OCI-LY7 (cell line): ENCODE measurements around the gene CDKN1A. TPM values are rescaled to one million over a fixed set of nuclear protein-coding genes. Genes with fewer than 3 reads are reported as not detected.

Experiments used
- BruUV-seq: library from RNA; stranded (reverse); fragments of 400-500 nt; replicated peaks from 2 replicates; lab custom pipeline; 2021; lab: Mats Ljungman, UMichigan
- CTCF ChIA-PET: fragments of 300-600 bp; sonication (Branson Sonifier 250); formaldehyde crosslinking; loops from one replicate; lab custom pipeline; 2022; ENCODE audit warnings: antibody characterized with exemption; ENCODE audit not compliant: unreplicated experiment; lab: Charles Lee
- POLR2A ChIA-PET: fragments of 300-600 bp; sonication (Branson Sonifier 250); formaldehyde crosslinking; loops from one replicate; lab custom pipeline; 2022; ENCODE audit warnings: antibody characterized with exemption; lab: Charles Lee
- DNase-seq: peaks from one replicate; pipeline ENCODE4 v3.0.0-alpha.2; 2015; ENCODE audit warnings: low spot score
- H2AFZ ChIP-seq: fragments of 200-600 bp; sonication (generic), shearing (Covaris generic); 2 replicates; pipeline ENCODE4 v1.6.1; 2014; ENCODE audit warnings: mild to moderate bottlenecking, antibody characterized with exemption, low read length, moderate library complexity
- H3K27ac ChIP-seq: fragments of 200-600 bp; sonication (generic); 2 replicates; pipeline ENCODE4 v1.5.1; 2014; ENCODE audit warnings: mixed run types, low read depth, mild to moderate bottlenecking, moderate library complexity, low read length, inconsistent platforms; ENCODE audit not compliant: poor library complexity, severe bottlenecking
- H3K36me3 ChIP-seq: fragments of 200-600 bp; sonication (generic); 2 replicates; pipeline ENCODE4 v1.6.1; 2014; ENCODE audit warnings: mild to moderate bottlenecking, antibody characterized with exemption, low read length, moderate library complexity, mixed read lengths; ENCODE audit not compliant: insufficient read depth
- H3K4me1 ChIP-seq: fragments of 200-600 bp; sonication (generic); 2 replicates; pipeline ENCODE4 v1.5.1; 2014; ENCODE audit warnings: mild to moderate bottlenecking, low read length; ENCODE audit not compliant: insufficient read depth, poor library complexity, severe bottlenecking
- H3K4me2 ChIP-seq: fragments of 200-600 bp; sonication (generic); 2 replicates; pipeline ENCODE4 v1.6.1; 2014; ENCODE audit warnings: mild to moderate bottlenecking, low read length
- H3K4me3 ChIP-seq: fragments of 200-600 bp; sonication (generic); 2 replicates; pipeline ENCODE4 v1.5.1; 2014; ENCODE audit warnings: mild to moderate bottlenecking, low read depth, low read length; ENCODE audit not compliant: poor library complexity, severe bottlenecking
- H3K79me2 ChIP-seq: fragments of 200-600 bp; sonication (generic); 2 replicates; pipeline ENCODE4 v1.6.1; 2016; ENCODE audit warnings: low read depth, mild to moderate bottlenecking, low read length, moderate library complexity, mixed read lengths; ENCODE audit not compliant: insufficient read depth
- H3K9me2 ChIP-seq: fragments of 200-600 bp; sonication (generic); 2 replicates; pipeline ENCODE4 v1.6.1; 2016; ENCODE audit warnings: mild to moderate bottlenecking, low read length, mixed read lengths; ENCODE audit not compliant: insufficient read depth
- H3K9me3 ChIP-seq: fragments of 200-600 bp; sonication (generic); 2 replicates; pipeline ENCODE4 v1.6.1; 2014; ENCODE audit warnings: mild to moderate bottlenecking, mixed run types, low read length, mixed read lengths
- H4K20me1 ChIP-seq: fragments of 200-600 bp; sonication (generic); 2 replicates; pipeline ENCODE4 v1.6.1; 2014; ENCODE audit warnings: mild to moderate bottlenecking, antibody characterized with exemption, low read length, moderate library complexity, mixed read lengths; ENCODE audit not compliant: insufficient read depth
- CTCF ChIP-seq: fragments of 200-600 bp; sonication (generic); conservative IDR thresholded peaks from 2 replicates; pipeline ENCODE4 v1.5.1; 2014; ENCODE audit warnings: mild to moderate bottlenecking, antibody characterized with exemption, low read length, moderate library complexity, mixed read lengths
- EZH2phosphoT487 ChIP-seq: fragments of 200-600 bp; sonication (generic); IDR thresholded peaks from 2 replicates; pipeline ENCODE4 v1.6.1; 2018; ENCODE audit warnings: low read depth, borderline replicate concordance, mild to moderate bottlenecking, mixed run types, antibody characterized with exemption, low read length, moderate library complexity, mixed read lengths
- intact Hi-C: fragments of 100-400 bp; cut with micrococcal nuclease; formaldehyde crosslinking; loops from one replicate; pipeline ENCODE4 v1.10.0; 2022; ENCODE audit not compliant: unreplicated experiment
- total RNA-seq, 2 experiments: library from RNA; depleted of rRNA in 1 of 2; stranded (reverse); fragments of >200 nt in 1 of 2; shearing (Covaris generic) in 1 of 2; gene quantifications; 2 replicates each; pipeline ENCODE4 v1.2.3, GENCODE V29; 2014 to 2022

CDKN1A gene
- total RNA-seq, 2 experiments from 2014 or later: 0.13 to 1.3 TPM

- Histone ChIP-seq H2AFZ (no peak overlapping the region), H3K36me3 (no peaks in the 10 kb centered on the region), H4K20me1 (no peaks in the 10 kb centered on the region; the same call in 1 of the 2 replicates), H3K9me3 (no peaks in the 10 kb centered on the region), H3K27ac (no peak overlapping the region), H3K4me3 (no peak overlapping the region), H3K4me2 (no peak overlapping the region), H3K4me1 (peaks cover 45% of the 10 kb centered on the region), H3K79me2 (no peaks in the 10 kb centered on the region), H3K9me2 (no peaks in the 10 kb centered on the region)
- no peak for DNase-seq
- intact Hi-C loops: no loop called here
- TF ChIP-seq CTCF: no peak
- no peak for TF ChIP-seq EZH2phosphoT487
- CTCF ChIA-PET: no interaction called here
- POLR2A ChIA-PET: interaction anchor here (1.0 kb wide), 1 partner anchor 50 kb away, joined by 3 read pairs; no protein-coding TSS in a partner anchor
- no TSS peak for BruUV-seq
These were observed 9.5 kb upstream of the CDKN1A start for GRCh38 chr6:36669002-36669401.

- Histone ChIP-seq H2AFZ (no peak overlapping the region), H3K79me2 (no peaks in the 10 kb centered on the region), H3K4me3 (no peak overlapping the region), H3K27ac (no peak overlapping the region), H4K20me1 (no peaks in the 10 kb centered on the region; the same call in 1 of the 2 replicates), H3K4me2 (no peak overlapping the region), H3K9me3 (no peaks in the 10 kb centered on the region), H3K36me3 (no peaks in the 10 kb centered on the region), H3K4me1 (peaks cover 32% of the 10 kb centered on the region), H3K9me2 (no peaks in the 10 kb centered on the region)
- ChIA-PET CTCF (no interaction called here), POLR2A (interaction anchor here (0.7 kb wide), 1 partner anchor 83 kb away, joined by 4 read pairs; no protein-coding TSS in a partner anchor)
- TF ChIP-seq EZH2phosphoT487 (no peak), CTCF (no peak)
- no peak for DNase-seq
- intact Hi-C loops: no loop called here
- BruUV-seq: no TSS peak
These were observed 8.2 kb upstream of the CDKN1A start for GRCh38 chr6:36670271-36670670.

- Histone ChIP-seq H2AFZ (no peak overlapping the region), H3K36me3 (no peaks in the 10 kb centered on the region), H3K4me3 (no peak overlapping the region), H3K4me2 (no peak overlapping the region), H3K4me1 (peaks cover 16% of the 10 kb centered on the region), H4K20me1 (no peaks in the 10 kb centered on the region), H3K79me2 (no peaks in the 10 kb centered on the region), H3K9me3 (no peaks in the 10 kb centered on the region), H3K9me2 (no peaks in the 10 kb centered on the region), H3K27ac (no peak overlapping the region)
- CTCF ChIA-PET: no interaction called here
- POLR2A ChIA-PET: no interaction called here
- intact Hi-C loops: no loop called here
- DNase-seq: no peak
- no TSS peak for BruUV-seq
- TF ChIP-seq CTCF (no peak), EZH2phosphoT487 (no peak)
These were observed 6.7 kb upstream of the CDKN1A start for GRCh38 chr6:36671687-36672375.
